ENCODE data around the gene FCHSD2. TPM values are rescaled to one million over a fixed set of nuclear protein-coding genes. Genes with fewer than 3 reads are reported as not detected.
"Not testable (repeated sequence)": the region's sequence is repeated elsewhere in the genome, so short reads cannot be mapped to it uniquely, and the experiment has no call there.

FCHSD2 gene
- total RNA-seq, 1 donor from 2014 or later = 27.7 TPM

GRCh38 chr11:72816404-72816990 is 325.6 kb downstream of the FCHSD2 start:
- Mint-ChIP-seq H3K9me3 (no peaks in the 10 kb centered on the region), H3K27ac (peak overlapping the region; percentile 98), H3K36me3 (ENCODE audit: low read depth) (peaks cover 45% of the 10 kb centered on the region), H3K4me1 (ENCODE audit: low read depth) (peaks cover 46% of the 10 kb centered on the region), H3K27me3 (ENCODE audit: insufficient read depth) (no peaks in the 10 kb centered on the region), H3K4me3 (peak overlapping the region; percentile 99)
- intact Hi-C loops (cut with micrococcal nuclease) = loop anchor here (10.0 kb wide), 1 partner anchor 712 kb away; the partner anchor contains the start of genes LAMTOR1 and TOMT
- no peak for DNase-seq (ENCODE audit: low spot score)

GRCh38 chr11:72815110-72815618 is 327.0 kb downstream of the FCHSD2 start:
- intact Hi-C loops (cut with micrococcal nuclease) = loop anchor here (1.0 to 10.0 kb wide), 2 partner anchors 592 to 710 kb away; partner anchors contain the start of genes LAMTOR1 and TOMT

GRCh38 chr11:72814286-72815109 is 327.6 kb downstream of the FCHSD2 start, which contains the start of gene ATG16L2:
Gene ATG16L2 (plus strand): TSS chr11:72814411. CDS start chr11:72814446, 35 bp downstream.
- Mint-ChIP-seq H3K4me1 (ENCODE audit: low read depth) (peaks cover 54% of the 10 kb centered on the region), H3K4me3 (peak within 1 kb of the TSS; percentile 99), H3K9me3 (no peaks in the 10 kb centered on the region), H3K27ac (peak within 1 kb of the TSS; percentile 98), H3K27me3 (ENCODE audit: insufficient read depth) (no peaks in the 10 kb centered on the region), H3K36me3 (ENCODE audit: low read depth) (peaks cover 50% of the 10 kb centered on the region)
- DNase-seq (ENCODE audit: low spot score) = peak; percentile 90
- intact Hi-C loops (cut with micrococcal nuclease) = loop anchor here (1.0 to 10.0 kb wide), 6 partner anchors 62 to 1778 kb away; partner anchors contain the start of genes ARAP1, CLPB, LAMTOR1 and POLD3

More at GRCh38 chr11:72815110-72815618, 327.0 kb downstream of the FCHSD2 start:
- Mint-ChIP-seq H3K4me1 (ENCODE audit: low read depth) (peaks cover 54% of the 10 kb centered on the region), H3K9me3 (no peaks in the 10 kb centered on the region), H3K27ac (peak overlapping the region; percentile 98), H3K4me3 (peak overlapping the region; percentile 99), H3K36me3 (ENCODE audit: low read depth) (peaks cover 50% of the 10 kb centered on the region), H3K27me3 (ENCODE audit: insufficient read depth) (no peaks in the 10 kb centered on the region)
- no peak for DNase-seq (ENCODE audit: low spot score)

- no peaks in the 10 kb centered on the region for H3K27me3 Mint-ChIP-seq (ENCODE audit: insufficient read depth)
- H3K4me3 Mint-ChIP-seq = peak overlapping the region; percentile 95
- peaks cover 48% of the 10 kb centered on the region for H3K4me1 Mint-ChIP-seq (ENCODE audit: low read depth)
- H3K36me3 Mint-ChIP-seq (ENCODE audit: low read depth) = peaks cover 49% of the 10 kb centered on the region
- DNase-seq (ENCODE audit: low spot score) = no peak
- H3K9me3 Mint-ChIP-seq = no peaks in the 10 kb centered on the region
- peak overlapping the region; percentile 97 for H3K27ac Mint-ChIP-seq
- intact Hi-C loops (cut with micrococcal nuclease) = loop anchor here (1.0 to 10.0 kb wide), 9 partner anchors 21 to 1778 kb away; partner anchors contain the start of genes ARAP1, CLPB, FCHSD2 and LAMTOR1
These were observed 328.3 kb downstream of the FCHSD2 start for GRCh38 chr11:72813740-72814285.

- Mint-ChIP-seq H3K4me3 (peak overlapping the region; percentile 95), H3K27me3 (ENCODE audit: insufficient read depth) (no peaks in the 10 kb centered on the region), H3K36me3 (ENCODE audit: low read depth) (peaks cover 48% of the 10 kb centered on the region), H3K27ac (peak overlapping the region; percentile 97), H3K4me1 (ENCODE audit: low read depth) (peaks cover 49% of the 10 kb centered on the region), H3K9me3 (no peaks in the 10 kb centered on the region)
- peak; percentile 61 for DNase-seq (ENCODE audit: low spot score)
- intact Hi-C loops (cut with micrococcal nuclease) = loop anchor here (1.0 to 10.0 kb wide), 7 partner anchors 20 to 1779 kb away; partner anchors contain the start of genes CLPB, FCHSD2, LAMTOR1 and POLD3
These were observed 329.0 kb downstream of the FCHSD2 start for GRCh38 chr11:72812967-72813739.

- DNase-seq (ENCODE audit: low spot score) = no peak
- no peaks in the 10 kb centered on the region for H3K9me3 Mint-ChIP-seq
- H3K36me3 Mint-ChIP-seq (ENCODE audit: low read depth) = peaks cover 45% of the 10 kb centered on the region
- peaks cover 44% of the 10 kb centered on the region for H3K4me1 Mint-ChIP-seq (ENCODE audit: low read depth)
- H3K27me3 Mint-ChIP-seq (ENCODE audit: insufficient read depth) = no peaks in the 10 kb centered on the region
- H3K27ac Mint-ChIP-seq = peak overlapping the region; percentile 97
- intact Hi-C loops (cut with micrococcal nuclease) = loop anchor here (5.0 to 10.0 kb wide), 3 partner anchors 380 to 1780 kb away; partner anchors contain the start of genes CLPB, LAMTOR1, POLD3 and TOMT
- peak overlapping the region; percentile 95 for H3K4me3 Mint-ChIP-seq
These were observed 329.5 kb downstream of the FCHSD2 start for GRCh38 chr11:72812604-72812966.

- not testable (repeated sequence) for H3K9me3 Mint-ChIP-seq; H3K27me3 Mint-ChIP-seq (ENCODE audit: insufficient read depth); DNase-seq (ENCODE audit: low spot score)
- H3K4me3 Mint-ChIP-seq = peak overlapping the region; percentile 84
- H3K27ac Mint-ChIP-seq = peak overlapping the region; percentile 40
- intact Hi-C loops (cut with micrococcal nuclease) = loop anchor here (5.0 to 10.0 kb wide), 3 partner anchors 379 to 1781 kb away; partner anchors contain the start of genes CLPB, LAMTOR1, POLD3 and TOMT
- peaks cover 40% of the 10 kb centered on the region for H3K36me3 Mint-ChIP-seq (ENCODE audit: low read depth)
- H3K4me1 Mint-ChIP-seq (ENCODE audit: low read depth) = peaks cover 41% of the 10 kb centered on the region
These were observed 330.4 kb downstream of the FCHSD2 start for GRCh38 chr11:72811686-72812085.

GRCh38 chr11:72808331-72808798 is 333.8 kb downstream of the FCHSD2 start:
- peaks cover 29% of the 10 kb centered on the region for H3K4me1 Mint-ChIP-seq (ENCODE audit: low read depth)
- intact Hi-C loops (cut with micrococcal nuclease) = no loop called here
- H3K36me3 Mint-ChIP-seq (ENCODE audit: low read depth) = peaks cover 38% of the 10 kb centered on the region
- no peaks in the 10 kb centered on the region for H3K9me3 Mint-ChIP-seq
- H3K27me3 Mint-ChIP-seq (ENCODE audit: insufficient read depth) = no peaks in the 10 kb centered on the region
- no peak for DNase-seq (ENCODE audit: low spot score)
- no peak overlapping the region for H3K27ac Mint-ChIP-seq
- H3K4me3 Mint-ChIP-seq = no peak overlapping the region

- H3K9me3 Mint-ChIP-seq = no peaks in the 10 kb centered on the region
- no peak overlapping the region for H3K4me3 Mint-ChIP-seq
- intact Hi-C loops (cut with micrococcal nuclease) = no loop called here
- H3K36me3 Mint-ChIP-seq (ENCODE audit: low read depth) = peaks cover 33% of the 10 kb centered on the region
- H3K27me3 Mint-ChIP-seq (ENCODE audit: insufficient read depth) = no peaks in the 10 kb centered on the region
- no peak overlapping the region for H3K27ac Mint-ChIP-seq
- H3K4me1 Mint-ChIP-seq (ENCODE audit: low read depth) = peaks cover 24% of the 10 kb centered on the region
- DNase-seq (ENCODE audit: low spot score) = no peak
These were observed 334.3 kb downstream of the FCHSD2 start for GRCh38 chr11:72807792-72808191.

GRCh38 chr11:72807021-72807693 is 335.0 kb downstream of the FCHSD2 start:
- DNase-seq (ENCODE audit: low spot score) = no peak
- H3K27ac Mint-ChIP-seq = no peak overlapping the region
- H3K36me3 Mint-ChIP-seq (ENCODE audit: low read depth) = peaks cover 29% of the 10 kb centered on the region
- H3K4me1 Mint-ChIP-seq (ENCODE audit: low read depth) = peaks cover 18% of the 10 kb centered on the region
- intact Hi-C loops (cut with micrococcal nuclease) = no loop called here
- no peaks in the 10 kb centered on the region for H3K27me3 Mint-ChIP-seq (ENCODE audit: insufficient read depth)
- H3K9me3 Mint-ChIP-seq = no peaks in the 10 kb centered on the region
- no peak overlapping the region for H3K4me3 Mint-ChIP-seq

GRCh38 chr11:72806378-72806777 is 335.7 kb downstream of the FCHSD2 start:
- H3K9me3 Mint-ChIP-seq; H3K27ac Mint-ChIP-seq; H3K27me3 Mint-ChIP-seq (ENCODE audit: insufficient read depth); intact Hi-C loops (cut with micrococcal nuclease); H3K4me3 Mint-ChIP-seq; DNase-seq (ENCODE audit: low spot score): not testable (repeated sequence)
- Mint-ChIP-seq H3K36me3 (ENCODE audit: low read depth) (peaks cover 25% of the 10 kb centered on the region), H3K4me1 (ENCODE audit: low read depth) (peaks cover 13% of the 10 kb centered on the region)

Data from activated T-helper 1 cell treated with anti-CD3 and anti-CD28 coated beads, Interleukin-12 subunit alpha, Interleukin-12 subunit beta, Interleukin-2, Interleukin-4 antibody, amounts not matched to agents 30 ng/mL and 10 ng/mL and 1 ng/mL, durations not matched to agents 14 hours and 24 hours and 36 hours (primary cell).